Testis (tissue), 3 donors: ENCODE measurements around the gene RGS3. TPM values are rescaled to one million over a fixed set of nuclear protein-coding genes. Genes with fewer than 3 reads are reported as not detected.
"Not testable (repeated sequence)": the region's sequence is repeated elsewhere in the genome, so short reads cannot be mapped to it uniquely, and the experiment has no call there.

Experiments
- DNase-seq: peaks from one replicate; pipeline ENCODE4 v3.0.0-alpha.2; 2019
- H3K27ac ChIP-seq, 2 donors: fragments of 200-600 bp; sonication (generic); one replicate each; pipeline ENCODE4 v1.5.1; 2019
- H3K27me3 ChIP-seq: fragments of 200-600 bp; sonication (generic); one replicate; pipeline ENCODE4 v1.5.1; 2019
- H3K36me3 ChIP-seq: fragments of 200-600 bp; sonication (generic); one replicate; pipeline ENCODE4 v1.5.1; 2017; ENCODE audit warnings: low read depth; ENCODE audit errors: missing control alignments
- H3K4me1 ChIP-seq: fragments of 200-600 bp; sonication (generic); one replicate; pipeline ENCODE4 v1.5.1; 2019
- H3K4me3 ChIP-seq, 2 donors: fragments of 200-600 bp; sonication (generic); one replicate each; pipeline ENCODE4 v1.5.1; 2017 to 2019
- H3K9me3 ChIP-seq: fragments of 200-600 bp; sonication (generic); one replicate; pipeline ENCODE4 v1.5.1; 2017
- CTCF ChIP-seq, 3 experiments: fragments of 450-650 bp in 2 of 3; fragments of 200-600 bp in 1 of 3; sonication (generic) in 1 of 3; IDR thresholded peaks; one replicate each; pipeline ENCODE4 v1.5.1; 2016 to 2019; ENCODE audit warnings: antibody characterized with exemption in 3 of 3, mild to moderate bottlenecking in 2 of 3, moderate library complexity in 1 of 3
- POLR2A ChIP-seq: fragments of 450-650 bp; IDR thresholded peaks from one replicate; pipeline ENCODE4 v1.6.1; 2017; ENCODE audit warnings: antibody characterized with exemption, mild to moderate bottlenecking, moderate library complexity
- WGBS, 2 donors: methylation state at CpG; one replicate each; pipeline ENCODE4 v1.1.5; 2018; 5-methylcytosine and 5-hydroxymethylcytosine counted together
- intact Hi-C: fragments of 100-400 bp; cut with DNase I; formaldehyde crosslinking; loops from one replicate; pipeline ENCODE4 v1.15.1; 2023; ENCODE audit warnings: low total_unique reads
- polyA plus RNA-seq: library from polyadenylated mRNA; stranded (reverse); fragments of 350-450 nt; fragmentation: Illumina TruSeq; extraction: RNeasy Lipid Tissue Mini Kit (QIAGEN cat#74804); gene quantifications from one replicate; pipeline ENCODE4 v1.2.3, GENCODE V29; 2014; ENCODE audit warnings: low read depth, low replicate concordance; ENCODE audit not compliant: insufficient read depth
- total RNA-seq, 2 donors: library from RNA; depleted of rRNA; stranded (reverse); fragments of >200 nt; gene quantifications; one replicate each; pipeline ENCODE4 v1.2.3, GENCODE V29; 2016

RGS3 gene
- total and polyA plus RNA-seq, 3 donors from 2014 or later, result 84.8 to 125 (median 119) TPM

GRCh38 chr9:113486327-113486726, 22.8 kb downstream of the RGS3 start:
- H3K27me3 ChIP-seq, result no peaks in the 10 kb centered on the region

DNA sequence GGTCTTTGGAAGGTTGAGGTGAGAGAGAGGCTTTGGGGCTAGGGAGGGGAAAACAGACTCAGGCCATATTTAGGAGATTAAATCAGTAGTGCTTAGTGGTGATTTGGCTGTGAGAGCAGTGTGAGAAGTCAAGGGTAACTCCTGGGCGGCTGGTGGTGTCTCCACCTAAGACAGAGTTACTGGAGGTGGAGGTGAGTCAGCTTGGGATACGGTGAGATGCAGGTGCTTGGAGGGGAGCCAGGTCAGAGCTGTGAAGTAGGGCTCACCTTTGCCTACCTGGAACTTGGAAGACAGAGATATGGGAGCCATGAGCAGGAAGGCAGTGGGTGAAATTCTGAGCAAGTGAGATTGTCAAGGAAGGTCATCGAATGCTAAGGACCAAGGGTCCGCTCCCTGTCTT, 24.5 kb downstream of the RGS3 start:
- Histone ChIP-seq H3K4me1 (peaks cover 18% of the 10 kb centered on the region), H3K9me3 (no peaks in the 10 kb centered on the region), H3K27me3 (no peaks in the 10 kb centered on the region), H3K4me3 (no peak overlapping the region), H3K36me3 (no peaks in the 10 kb centered on the region), H3K27ac (no peak overlapping the region)
- no peak for DNase-seq
- WGBS, 2 donors, result 94 to 95% methylated on average over 4 of the region's 4 CpGs
- TF ChIP-seq POLR2A, result no peak
- TF ChIP-seq CTCF (IDR thresholded peaks at IDR 0.05), result no peak
- intact Hi-C loops, result no loop called here

More at GRCh38 chr9:113486327-113486726, 22.8 kb downstream of the RGS3 start:
- Histone ChIP-seq H3K9me3 (no peaks in the 10 kb centered on the region), H3K36me3 (no peaks in the 10 kb centered on the region), H3K4me3 (no peak overlapping the region), H3K27ac (no peak overlapping the region), H3K4me1 (peaks cover 20% of the 10 kb centered on the region)
- no peak for DNase-seq
- intact Hi-C loops, result no loop called here
- TF ChIP-seq POLR2A, result no peak
- WGBS, 2 donors, result 95% methylated on average over 6 of the region's 6 CpGs

DNA sequence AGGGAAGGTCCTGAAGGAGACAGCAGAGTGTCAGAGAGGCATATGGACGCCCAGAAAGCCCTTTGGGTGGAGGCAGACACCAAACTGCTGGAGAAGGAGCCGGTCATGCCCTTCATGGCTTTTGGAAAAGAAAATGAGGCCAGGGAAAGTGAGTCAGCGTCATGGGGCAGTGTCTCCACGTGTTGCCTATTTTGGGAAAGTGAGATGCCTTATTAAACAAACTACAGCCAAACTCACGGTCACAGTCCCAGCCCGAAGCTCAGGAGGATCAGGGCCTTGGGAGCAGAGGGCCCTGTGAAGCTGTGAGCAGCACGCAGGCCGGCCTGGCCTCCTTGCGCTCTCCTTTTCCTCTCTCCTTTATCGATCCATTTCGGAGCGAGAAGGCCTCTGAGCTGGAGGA, 25.0 kb downstream of the RGS3 start:
- H3K4me1 ChIP-seq, result peaks cover 14% of the 10 kb centered on the region
- no peak overlapping the region for H3K27ac ChIP-seq
- H3K36me3 ChIP-seq, result no peaks in the 10 kb centered on the region
- H3K4me3 ChIP-seq, result no peak overlapping the region
- DNase-seq, result no peak
- no peaks in the 10 kb centered on the region for H3K9me3 ChIP-seq
- TF ChIP-seq CTCF (IDR thresholded peaks at IDR 0.05) (no peak), POLR2A (no peak)
- H3K27me3 ChIP-seq, result no peaks in the 10 kb centered on the region
- intact Hi-C loops, result no loop called here
- 90 to 91% methylated on average over 12 of the region's 12 CpGs for whole genome bisulfite sequencing, 2 donors

DNA sequence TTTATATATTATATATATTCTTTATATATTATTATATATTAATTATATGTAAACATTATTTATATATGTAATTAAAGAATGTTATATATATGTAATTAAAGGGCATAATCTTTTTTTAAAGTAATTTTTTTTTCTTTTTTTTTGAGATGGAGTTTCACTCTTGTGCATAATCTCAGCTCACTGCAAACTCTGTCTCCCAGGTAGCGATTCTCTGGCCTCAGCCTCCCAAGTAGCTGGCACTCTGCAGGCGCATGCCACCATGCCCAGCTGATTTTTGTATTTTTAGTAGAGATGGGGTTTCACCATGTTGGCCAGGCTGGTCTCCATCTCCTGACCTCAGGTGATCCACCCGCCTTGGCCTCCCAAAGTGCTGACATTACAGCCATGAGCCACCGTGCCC, 27.6 kb downstream of the RGS3 start:
- H3K27ac ChIP-seq, H3K4me3 ChIP-seq, H3K9me3 ChIP-seq, H3K4me1 ChIP-seq, H3K36me3 ChIP-seq, DNase-seq, intact Hi-C loops, H3K27me3 ChIP-seq: not testable (repeated sequence)
- WGBS, 2 donors, result 94 to 96% methylated on average over 4 of the region's 4 CpGs

- no peaks in the 10 kb centered on the region for H3K4me1 ChIP-seq
- no peak for DNase-seq
- H3K4me3 ChIP-seq, result no peak overlapping the region
- WGBS, 2 donors, result 65 to 71% methylated on average over 11 of the region's 11 CpGs
- no peaks in the 10 kb centered on the region for H3K36me3 ChIP-seq
- H3K27ac ChIP-seq, result no peak overlapping the region
- H3K27me3 ChIP-seq, result no peaks in the 10 kb centered on the region
- no peak for TF ChIP-seq POLR2A
- TF ChIP-seq CTCF (IDR thresholded peaks at IDR 0.05), result no peak
- intact Hi-C loops, result no loop called here
- no peaks in the 10 kb centered on the region for H3K9me3 ChIP-seq
Measured at GRCh38 chr9:113492343-113493202, 29.0 kb downstream of the RGS3 start.

DNA sequence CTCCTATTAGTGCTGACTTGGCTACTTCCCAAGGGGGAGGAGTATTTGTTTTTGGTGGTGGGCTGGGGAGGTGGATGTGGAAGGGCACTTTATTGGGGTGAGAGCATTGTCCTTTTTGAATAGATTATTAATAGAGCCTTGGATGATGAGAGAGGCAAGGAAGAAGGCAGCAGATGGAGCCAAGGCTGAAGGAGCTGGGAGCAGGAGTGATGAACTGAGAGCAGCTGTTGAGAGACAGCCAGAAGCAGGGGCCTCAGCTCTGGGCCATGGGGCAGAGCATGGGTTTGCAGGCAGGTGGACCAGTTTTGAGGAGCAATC, 29.6 kb downstream of the RGS3 start:
- intact Hi-C loops, result no loop called here
- Histone ChIP-seq H3K9me3 (no peaks in the 10 kb centered on the region), H3K4me1 (no peaks in the 10 kb centered on the region), H3K36me3 (no peaks in the 10 kb centered on the region), H3K27me3 (no peaks in the 10 kb centered on the region), H3K4me3 (no peak overlapping the region), H3K27ac (no peak overlapping the region)
- DNase-seq, result no peak
- TF ChIP-seq CTCF (IDR thresholded peaks at IDR 0.05) (no peak), POLR2A (no peak)
